Prostate gland (tissue), 2 donors: ENCODE data around the gene RYR1.

Experiments used
- POLR2A ChIP-seq: fragments of 450-650 bp; IDR thresholded peaks from one replicate; pipeline ENCODE4 v1.6.1; 2016; ENCODE audit warnings: antibody characterized with exemption, mild to moderate bottlenecking
- TF ChIP-seq, protein P1 (sequence below), 4 experiments: fragments of 200-600 bp in 2 of 4; fragments of 450-650 bp in 2 of 4; sonication (generic) in 2 of 4; IDR thresholded peaks; 1 replicate in 3 of 4; 2 replicates in 1 of 4; pipeline ENCODE4 v1.5.1; 2016 to 2019; ENCODE audit warnings: antibody characterized with exemption in 4 of 4, mild to moderate bottlenecking in 2 of 4, moderate library complexity in 2 of 4

DNA sequence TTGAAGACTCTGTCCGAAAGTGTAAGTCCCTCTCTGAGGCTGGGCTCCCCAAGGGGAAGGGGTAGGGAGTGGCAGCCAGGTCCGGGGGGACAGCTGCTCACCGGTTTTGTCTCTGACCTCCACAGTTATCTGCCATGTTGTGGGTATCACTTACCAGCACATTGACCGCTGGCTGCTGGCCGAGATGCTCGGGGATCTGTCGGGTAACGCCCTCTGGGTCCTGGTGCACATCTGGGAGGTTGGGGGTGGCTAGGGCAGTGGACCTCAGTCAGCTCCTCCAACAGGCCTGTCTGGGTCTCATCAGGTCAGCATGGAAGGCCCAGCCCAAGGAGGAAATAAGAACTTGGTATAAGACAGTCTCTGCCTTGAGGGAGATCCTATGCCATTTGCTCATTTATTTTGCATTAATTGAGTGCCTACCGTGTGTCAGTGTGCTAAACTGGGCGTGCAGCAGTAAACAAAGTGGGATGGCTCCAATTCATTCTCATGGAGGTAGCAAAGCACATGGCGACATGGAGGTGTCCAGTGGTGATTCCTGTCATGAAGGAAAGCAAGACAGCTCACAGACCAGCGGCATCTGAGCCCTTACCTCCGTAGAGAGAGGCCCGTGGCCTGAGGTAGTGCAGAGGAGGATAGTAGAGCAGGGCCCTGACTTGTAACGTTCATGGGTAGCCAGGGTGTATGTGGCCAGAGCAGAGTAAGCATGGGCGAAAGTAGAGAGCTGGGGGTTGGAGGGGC lies 199.2 kb downstream of the RYR1 start:
- TF ChIP-seq, protein P1, sequence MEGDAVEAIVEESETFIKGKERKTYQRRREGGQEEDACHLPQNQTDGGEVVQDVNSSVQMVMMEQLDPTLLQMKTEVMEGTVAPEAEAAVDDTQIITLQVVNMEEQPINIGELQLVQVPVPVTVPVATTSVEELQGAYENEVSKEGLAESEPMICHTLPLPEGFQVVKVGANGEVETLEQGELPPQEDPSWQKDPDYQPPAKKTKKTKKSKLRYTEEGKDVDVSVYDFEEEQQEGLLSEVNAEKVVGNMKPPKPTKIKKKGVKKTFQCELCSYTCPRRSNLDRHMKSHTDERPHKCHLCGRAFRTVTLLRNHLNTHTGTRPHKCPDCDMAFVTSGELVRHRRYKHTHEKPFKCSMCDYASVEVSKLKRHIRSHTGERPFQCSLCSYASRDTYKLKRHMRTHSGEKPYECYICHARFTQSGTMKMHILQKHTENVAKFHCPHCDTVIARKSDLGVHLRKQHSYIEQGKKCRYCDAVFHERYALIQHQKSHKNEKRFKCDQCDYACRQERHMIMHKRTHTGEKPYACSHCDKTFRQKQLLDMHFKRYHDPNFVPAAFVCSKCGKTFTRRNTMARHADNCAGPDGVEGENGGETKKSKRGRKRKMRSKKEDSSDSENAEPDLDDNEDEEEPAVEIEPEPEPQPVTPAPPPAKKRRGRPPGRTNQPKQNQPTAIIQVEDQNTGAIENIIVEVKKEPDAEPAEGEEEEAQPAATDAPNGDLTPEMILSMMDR (IDR thresholded peaks at IDR 0.05) = no peak
- no peak for TF ChIP-seq POLR2A
